GM18867 (cell line): ENCODE results near the gene NEK7.
"Not testable (repeated sequence)": the region's sequence is repeated elsewhere in the genome, so short reads cannot be mapped to it uniquely, and the experiment has no call there.

Source experiments
- ATAC-seq: cut with Tn5 transposase; IDR thresholded peaks from one replicate; pipeline ENCODE4 v1.9.1; 2021; ENCODE audit warnings: mild to moderate bottlenecking, moderate library complexity; ENCODE audit not compliant: unreplicated experiment

Gene NEK7

GRCh38 chr1:198278943-198279342, 122.1 kb downstream of the NEK7 start:
- ATAC-seq = no peak

DNA sequence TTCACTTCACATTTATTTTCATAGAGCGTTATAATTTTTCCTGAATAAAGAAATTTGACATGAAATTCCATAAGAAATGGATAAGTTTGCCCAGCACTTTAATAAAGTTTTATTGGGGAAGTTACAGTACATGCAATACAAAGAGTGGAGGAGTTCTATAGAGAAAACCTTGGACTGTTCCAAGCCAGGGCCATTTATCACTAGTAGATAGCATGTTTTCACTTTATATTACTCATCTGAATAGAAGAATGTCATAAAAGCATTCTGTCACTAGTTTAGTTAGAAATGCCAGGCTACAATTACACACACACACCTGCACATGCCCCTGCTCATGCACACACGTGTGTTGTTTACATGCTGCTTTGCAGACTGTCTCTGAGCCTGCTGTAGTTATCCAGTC, 123.3 kb downstream of the NEK7 start:
- no peak for ATAC-seq

- ATAC-seq = no peak
These were observed 125.1 kb downstream of the NEK7 start for GRCh38 chr1:198281911-198282310.

DNA sequence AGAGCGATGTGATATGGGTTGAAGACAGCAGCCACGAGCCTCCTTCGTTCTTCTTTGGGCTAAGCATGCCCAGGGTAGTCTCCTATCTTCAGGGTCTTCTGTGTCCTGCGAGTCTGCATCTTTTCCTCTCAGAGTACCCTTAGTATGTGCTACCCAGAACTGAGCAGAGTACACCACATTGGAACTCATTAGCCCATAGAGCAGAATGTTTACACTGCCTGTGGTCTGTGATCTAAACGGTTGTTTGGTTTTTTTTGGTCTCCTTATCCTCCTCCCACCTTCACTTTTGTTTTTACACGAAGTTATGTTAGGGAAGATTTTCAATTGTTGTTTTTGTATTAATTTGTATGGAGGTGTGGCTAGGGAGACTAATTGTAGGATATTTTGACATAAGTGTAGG, 126.4 kb downstream of the NEK7 start:
- ATAC-seq = no peak

GRCh38 chr1:198287916-198288315, 131.1 kb downstream of the NEK7 start:
- ATAC-seq = no peak

GRCh38 chr1:198290089-198290683, 133.4 kb downstream of the NEK7 start:
- no peak for ATAC-seq

DNA sequence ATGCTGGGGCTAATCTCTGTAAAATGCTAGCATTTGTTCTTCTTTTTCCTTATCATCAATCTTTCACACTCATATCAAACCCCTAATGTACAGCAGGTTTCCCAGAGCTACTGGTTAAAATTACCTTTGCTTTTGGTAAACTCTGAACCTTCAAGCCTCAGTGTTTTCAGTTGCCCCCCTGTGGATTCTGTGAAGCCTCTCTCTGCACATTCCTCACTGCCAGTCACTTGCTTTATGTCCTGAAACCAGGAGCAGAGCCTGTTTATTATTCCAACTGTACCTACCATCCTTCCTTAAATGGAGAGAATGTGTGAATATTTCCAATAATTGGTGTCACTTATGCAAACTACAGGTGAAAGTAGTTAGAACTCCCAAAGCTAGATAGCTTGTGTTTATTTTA, 134.2 kb downstream of the NEK7 start:
- ATAC-seq = no peak

DNA sequence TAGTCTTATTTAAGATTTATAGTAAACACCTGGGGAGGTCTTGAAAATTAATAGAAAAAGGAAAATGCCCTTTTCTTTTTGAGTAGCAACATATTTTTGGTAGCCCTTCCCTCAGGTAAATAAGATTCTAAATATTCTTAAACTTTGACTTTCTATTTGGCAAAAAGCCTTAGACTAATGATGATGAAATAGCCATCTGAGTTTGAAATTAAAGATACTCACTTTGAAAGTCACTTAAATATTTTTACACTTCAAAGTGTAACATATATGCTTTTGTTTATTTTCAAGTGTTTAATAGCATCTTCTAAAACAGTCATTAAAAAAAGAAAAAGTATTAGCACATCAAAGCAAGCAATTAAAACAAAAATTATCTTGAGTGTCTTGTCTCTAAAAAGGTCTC, 135.1 kb downstream of the NEK7 start:
- no peak for ATAC-seq

DNA sequence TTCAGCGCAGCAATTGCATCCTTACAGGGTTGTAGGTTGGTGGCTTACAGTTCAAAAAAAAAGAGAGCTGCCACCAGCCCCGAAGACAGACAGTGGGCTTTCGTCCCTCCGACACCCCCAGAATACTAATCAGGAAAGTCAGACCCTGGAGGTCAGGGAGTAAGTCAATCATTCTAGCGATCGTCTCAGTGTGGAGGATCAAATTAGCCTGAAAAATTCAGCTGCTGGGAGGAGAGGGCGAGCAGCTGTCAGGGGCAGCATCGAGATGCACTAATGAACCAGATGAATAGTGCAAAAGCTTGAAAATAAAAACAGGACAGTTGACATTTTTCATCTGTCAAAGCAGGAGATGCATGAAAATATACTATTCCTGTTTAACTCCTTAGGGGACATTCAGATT, 138.4 kb downstream of the NEK7 start:
- no peak for ATAC-seq

GRCh38 chr1:198295971-198296370, 139.2 kb downstream of the NEK7 start:
- no peak for ATAC-seq

DNA sequence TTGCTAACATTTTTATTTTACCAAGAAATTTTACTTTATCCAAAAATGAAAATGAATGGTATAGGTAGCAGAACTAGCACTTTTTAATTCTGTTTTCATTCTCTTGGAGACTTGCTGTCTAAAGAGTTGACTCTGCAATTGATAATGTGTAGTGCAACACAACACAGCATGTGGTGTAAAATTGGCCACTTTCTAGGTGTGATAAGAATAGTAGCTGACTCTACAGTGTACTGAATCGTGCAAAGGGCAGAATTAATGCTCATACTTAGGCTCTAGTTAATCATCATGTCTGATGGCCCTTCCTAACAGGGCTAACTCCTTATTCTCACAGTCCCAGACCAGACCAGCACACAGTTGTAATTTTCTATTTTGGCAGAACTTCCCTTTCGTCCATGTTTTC, 140.5 kb downstream of the NEK7 start:
- no peak for ATAC-seq

GRCh38 chr1:198298640-198299039, 141.8 kb downstream of the NEK7 start:
- no peak for ATAC-seq

DNA sequence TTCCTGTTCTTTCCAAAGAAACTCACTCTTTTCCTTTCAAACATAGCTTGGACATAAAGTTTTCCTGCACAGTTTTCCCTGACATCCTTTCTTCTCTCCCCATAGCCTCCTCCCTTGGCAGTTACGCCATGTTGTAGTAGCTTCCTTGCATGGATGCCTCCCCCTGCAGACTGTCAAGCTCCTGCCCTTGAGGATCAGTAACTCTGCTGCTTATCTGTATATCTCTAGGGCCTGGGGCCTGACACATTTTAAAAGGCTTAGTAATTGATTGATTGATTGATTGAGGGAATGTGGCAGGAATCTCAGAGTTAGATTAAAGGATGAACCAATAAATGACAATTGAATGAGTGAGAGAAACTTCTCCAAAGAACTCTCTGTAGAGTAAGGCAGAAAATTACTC, 143.7 kb downstream of the NEK7 start:
- ATAC-seq = no peak

DNA sequence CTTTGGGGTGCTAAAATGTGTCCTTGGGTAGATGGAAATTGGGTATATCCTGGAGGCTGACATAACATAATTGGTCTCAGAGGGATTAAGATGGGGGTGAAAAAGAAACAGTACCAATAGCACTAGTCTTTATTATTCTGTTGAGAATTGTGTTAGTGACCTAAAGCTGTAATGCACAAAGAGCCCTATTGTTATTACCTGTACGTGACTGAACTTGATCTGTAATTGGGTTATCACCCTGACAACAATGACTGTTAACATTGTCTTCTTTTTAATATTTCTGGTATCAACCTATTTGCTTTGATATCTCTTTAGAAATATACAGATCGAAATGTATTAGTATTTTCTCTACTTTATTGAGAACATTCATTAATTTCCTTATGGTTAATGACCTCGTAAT, 147.6 kb downstream of the NEK7 start:
- no peak for ATAC-seq

- ATAC-seq = not testable (repeated sequence)
These were observed 158.0 kb downstream of the NEK7 start for GRCh38 chr1:198314817-198315216.

DNA sequence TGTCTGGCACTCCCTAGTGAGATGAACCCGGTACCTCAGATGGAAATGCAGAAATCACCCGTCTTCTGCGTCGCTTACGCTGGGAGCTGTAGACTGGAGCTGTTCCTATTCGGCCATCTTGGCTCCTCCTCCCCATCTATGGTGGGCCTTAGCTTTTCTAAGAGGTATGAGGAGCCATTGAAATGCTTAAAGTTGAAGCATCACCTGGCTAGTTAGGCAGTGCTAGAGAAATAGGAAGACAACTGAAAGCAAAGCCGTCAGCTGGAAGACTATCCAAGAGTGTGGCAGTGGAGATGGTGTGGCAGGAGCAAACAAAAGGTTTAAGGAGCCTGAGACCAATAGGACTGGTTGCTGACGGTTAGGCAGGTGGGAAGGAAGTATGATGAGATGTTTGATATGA, 158.5 kb downstream of the NEK7 start:
- not testable (repeated sequence) for ATAC-seq

GRCh38 chr1:198316546-198317100, 159.8 kb downstream of the NEK7 start:
- no peak for ATAC-seq

- peak; percentile 77 for ATAC-seq
These were observed 161.3 kb downstream of the NEK7 start for GRCh38 chr1:198318085-198318484.

DNA sequence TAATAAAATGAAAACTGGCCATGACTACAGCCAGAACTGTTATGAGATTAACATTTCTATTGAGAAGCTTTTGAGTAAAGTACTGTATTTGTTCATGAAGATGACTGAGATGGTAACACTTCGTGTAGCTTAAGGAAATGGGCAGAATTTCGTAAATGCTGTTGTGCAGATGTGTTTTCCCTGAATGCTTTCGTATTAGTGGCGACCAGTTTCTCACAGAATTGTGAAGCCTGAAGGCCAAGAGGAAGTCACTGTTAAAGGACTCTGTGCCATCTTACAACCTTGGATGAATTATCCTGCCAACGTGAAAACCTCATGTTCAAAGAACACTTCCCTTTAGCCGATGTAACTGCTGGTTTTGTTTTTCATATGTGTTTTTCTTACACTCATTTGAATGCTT, 164.0 kb downstream of the NEK7 start:
- no peak for ATAC-seq

DNA sequence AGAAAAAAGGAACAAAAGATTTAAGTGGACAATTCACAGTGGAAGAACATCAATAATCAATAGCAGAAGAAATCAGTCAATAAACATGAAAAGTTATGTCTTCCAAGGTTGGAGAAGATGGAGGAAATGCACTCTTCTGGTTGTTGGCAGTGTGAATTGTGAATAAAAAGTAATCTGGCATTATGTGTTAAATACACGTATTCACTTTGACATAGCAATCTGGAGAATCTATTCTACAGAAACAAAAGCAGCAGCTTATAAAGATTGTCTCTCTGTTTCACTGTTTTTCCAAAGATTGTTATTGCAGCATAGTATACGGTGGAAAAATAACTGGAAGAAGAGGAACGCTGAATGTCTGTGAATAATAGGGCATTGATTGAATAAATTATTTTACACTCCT, 169.4 kb downstream of the NEK7 start:
- no peak for ATAC-seq

- no peak for ATAC-seq
These were observed 170.1 kb downstream of the NEK7 start for GRCh38 chr1:198326915-198327314.

DNA sequence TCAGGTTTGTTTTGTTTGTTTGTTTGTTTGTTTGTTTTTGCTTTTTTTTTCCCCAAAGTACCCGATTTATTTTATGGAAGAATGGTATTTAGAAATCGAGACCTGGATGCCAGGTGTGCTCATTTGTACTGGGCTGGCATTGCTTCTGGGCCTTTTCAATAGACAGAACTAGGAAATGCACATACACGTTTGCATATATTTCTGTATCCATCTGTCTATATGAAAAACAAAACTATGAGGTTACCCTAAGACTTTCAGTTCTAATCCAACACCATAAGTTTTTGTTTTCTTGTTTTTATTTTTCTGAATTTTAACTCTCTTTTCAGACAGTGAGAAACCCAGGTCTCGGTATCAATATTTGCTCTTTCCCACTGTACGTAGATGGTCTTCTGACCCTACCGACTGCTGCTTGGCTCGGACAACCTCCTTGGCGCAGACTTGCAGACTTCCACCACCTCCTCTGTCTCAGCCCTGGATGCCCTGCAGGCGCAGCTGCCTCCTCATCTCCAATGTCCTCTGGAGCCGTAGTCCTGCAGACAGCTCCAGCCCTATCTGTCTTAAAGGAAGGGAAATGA, 171.7 kb downstream of the NEK7 start:
- peak; percentile 87 for ATAC-seq
